ENCODE measurements around the gene PRKD3.

DNA sequence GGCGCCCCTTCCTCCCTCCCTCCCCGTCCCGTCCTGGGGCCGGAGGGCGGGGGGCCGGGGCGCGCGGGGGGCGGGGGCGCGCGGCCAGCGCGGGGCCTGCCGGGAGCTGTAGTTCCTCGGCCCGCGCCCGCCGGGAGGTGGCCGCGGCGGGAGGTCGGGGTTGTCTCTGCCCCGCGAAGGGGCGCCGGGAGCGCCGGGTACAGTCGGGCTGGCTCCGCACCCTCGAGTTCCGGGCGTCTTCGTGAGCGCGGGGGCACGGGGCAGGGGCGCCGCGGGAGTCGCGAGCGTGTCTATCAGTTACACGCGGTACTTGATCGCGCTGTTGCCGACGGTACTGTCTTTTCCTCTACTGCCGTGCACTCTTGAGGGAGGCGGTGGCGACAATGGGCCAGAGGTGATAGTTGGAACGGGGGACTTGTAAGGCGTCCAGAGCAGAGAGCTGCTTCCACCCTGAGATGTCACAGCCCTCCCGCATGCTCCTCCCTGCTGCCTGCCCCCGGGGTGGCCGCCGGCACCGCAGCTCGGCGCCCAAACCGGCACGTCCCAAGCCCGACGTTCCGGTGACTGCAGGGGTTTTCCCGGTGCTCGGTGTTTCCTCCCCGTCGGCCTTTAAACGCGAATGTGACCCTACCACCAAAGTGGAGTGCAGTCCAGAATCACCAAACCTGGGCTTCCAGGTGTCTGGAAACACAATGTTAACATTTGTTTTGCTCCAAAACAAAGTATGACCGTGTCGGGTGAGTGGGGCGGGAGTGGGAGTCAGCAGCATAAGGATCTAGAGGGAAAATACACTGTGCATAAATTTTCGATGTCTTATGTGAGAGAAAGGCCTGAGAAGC lies at the start of gene PRKD3:
- no peak for TF ChIP-seq GATA3 (IDR thresholded peaks at IDR 0.05; ENCODE audit: low read depth, low read length)
- TF ChIP-seq GATA2 (IDR thresholded peaks at IDR 0.05; ENCODE audit: low read depth, low read length): no peak
